H9 (cell line): ENCODE data around the gene ZNF92. TPM values are rescaled to one million over a fixed set of nuclear protein-coding genes. Genes with fewer than 3 reads are reported as not detected.
"Not testable (repeated sequence)": the region's sequence is repeated elsewhere in the genome, so short reads cannot be mapped to it uniquely, and the experiment has no call there.

Experiments used
- DNase-seq: peaks from one replicate; pipeline ENCODE4 v3.0.0-alpha.2; 2017
- H2AFZ ChIP-seq: one replicate; pipeline ENCODE4 v1.6.1; 2013; ENCODE audit warnings: mild to moderate bottlenecking, low read length, control low read depth, moderate library complexity
- H2AK5ac ChIP-seq: 2 replicates; pipeline ENCODE4 v1.6.1; 2013; ENCODE audit warnings: low read length, control low read depth, mixed read lengths; ENCODE audit not compliant: insufficient read length
- H2BK120ac ChIP-seq: one replicate; pipeline ENCODE4 v1.6.1; 2013; ENCODE audit warnings: low read depth, mild to moderate bottlenecking, low read length, control low read depth, inconsistent platforms; ENCODE audit not compliant: poor library complexity, severe bottlenecking
- H2BK12ac ChIP-seq: 2 replicates; pipeline ENCODE4 v1.6.1; 2013; ENCODE audit warnings: low read length, control low read depth, mixed read lengths, low read depth; ENCODE audit not compliant: insufficient read length
- H2BK15ac ChIP-seq: 2 replicates; pipeline ENCODE4 v1.6.1; 2013; ENCODE audit warnings: low read depth, low read length, control low read depth
- H2BK20ac ChIP-seq: one replicate; pipeline ENCODE4 v1.6.1; 2013; ENCODE audit warnings: low read depth, mild to moderate bottlenecking, low read length, control low read depth, inconsistent platforms; ENCODE audit not compliant: poor library complexity, severe bottlenecking
- H2BK5ac ChIP-seq: 2 replicates; pipeline ENCODE4 v1.6.1; 2013; ENCODE audit warnings: low read length, control low read depth, mixed read lengths; ENCODE audit not compliant: insufficient read length
- H3K14ac ChIP-seq: 2 replicates; pipeline ENCODE4 v1.6.1; 2013; ENCODE audit warnings: low read length, control low read depth; ENCODE audit not compliant: insufficient read depth
- H3K18ac ChIP-seq: 2 replicates; pipeline ENCODE4 v1.6.1; 2013; ENCODE audit warnings: low read depth, mild to moderate bottlenecking, mixed read lengths, low read length, control low read depth; ENCODE audit not compliant: insufficient read length
- H3K23ac ChIP-seq: 2 replicates; pipeline ENCODE4 v1.6.1; 2013; ENCODE audit warnings: low read length, control low read depth, mixed read lengths, low read depth; ENCODE audit not compliant: insufficient read length
- H3K23me2 ChIP-seq: 2 replicates; pipeline ENCODE4 v1.6.1; 2013; ENCODE audit warnings: low read depth, mild to moderate bottlenecking, mixed read lengths, low read length, control low read depth; ENCODE audit not compliant: insufficient read length, poor library complexity, severe bottlenecking
- H3K27ac ChIP-seq: 2 replicates; pipeline ENCODE4 v1.5.1; 2013; ENCODE audit warnings: low read length, control low read depth, mixed read lengths, low read depth; ENCODE audit not compliant: insufficient read length
- H3K27me3 ChIP-seq: 2 replicates; pipeline ENCODE4 v1.6.1; 2013; ENCODE audit warnings: low read length, control low read depth, inconsistent platforms; ENCODE audit not compliant: insufficient read depth
- H3K4ac ChIP-seq: 2 replicates; pipeline ENCODE4 v1.6.1; 2013; ENCODE audit warnings: low read depth, mild to moderate bottlenecking, control low read depth, inconsistent platforms, low read length, moderate library complexity
- H3K4me1 ChIP-seq: 2 replicates; pipeline ENCODE4 v1.6.1; 2013; ENCODE audit warnings: low read length, control low read depth, inconsistent platforms; ENCODE audit not compliant: insufficient read depth
- H3K4me2 ChIP-seq: 2 replicates; pipeline ENCODE4 v1.6.1; 2013; ENCODE audit warnings: low read length, control low read depth, mixed read lengths; ENCODE audit not compliant: insufficient read length, insufficient read depth
- H3K56ac ChIP-seq: 2 replicates; pipeline ENCODE4 v1.6.1; 2013; ENCODE audit warnings: low read depth, mild to moderate bottlenecking, mixed read lengths, low read length, control low read depth; ENCODE audit not compliant: insufficient read length
- H3K79me1 ChIP-seq: 2 replicates; pipeline ENCODE4 v1.6.1; 2013; ENCODE audit warnings: low read depth, mild to moderate bottlenecking, moderate library complexity, low read length, control low read depth, inconsistent platforms; ENCODE audit not compliant: insufficient read depth, poor library complexity, severe bottlenecking
- H3K79me2 ChIP-seq: 2 replicates; pipeline ENCODE4 v1.6.1; 2013; ENCODE audit warnings: low read length, control low read depth, inconsistent platforms; ENCODE audit not compliant: insufficient read depth
- H3K9ac ChIP-seq: 2 replicates; pipeline ENCODE4 v1.6.1; 2013; ENCODE audit warnings: low read length, control low read depth, mixed read lengths; ENCODE audit not compliant: insufficient read length; ENCODE audit errors: extremely low read depth
- H3K9me3 ChIP-seq: one replicate; pipeline ENCODE4 v1.6.1; 2013; ENCODE audit warnings: low read depth, low read length, inconsistent platforms; ENCODE audit not compliant: control insufficient read depth
- H3T11ph ChIP-seq: one replicate; pipeline ENCODE4 v1.6.1; 2013; ENCODE audit warnings: mild to moderate bottlenecking, low read length, control low read depth, inconsistent platforms
- H4K20me1 ChIP-seq: one replicate; pipeline ENCODE4 v1.6.1; 2013; ENCODE audit not compliant: control insufficient read depth, insufficient read length, insufficient read depth
- H4K5ac ChIP-seq: 2 replicates; pipeline ENCODE4 v1.6.1; 2013; ENCODE audit warnings: low read depth, mild to moderate bottlenecking, mixed read lengths, low read length, control low read depth; ENCODE audit not compliant: insufficient read length
- H4K8ac ChIP-seq: replicated peaks from 2 replicates; pipeline ENCODE4 v1.6.1; 2013; ENCODE audit warnings: low read length, control low read depth, mixed read lengths, low read depth; ENCODE audit not compliant: insufficient read length
- H4K91ac ChIP-seq: 2 replicates; pipeline ENCODE4 v1.6.1; 2013; ENCODE audit warnings: low read depth, mild to moderate bottlenecking, moderate library complexity, mixed read lengths, low read length, control low read depth; ENCODE audit not compliant: insufficient read length
- H3K27ac Mint-ChIP-seq, 3 experiments: 2 replicates in 2 of 3; 3 replicates in 1 of 3; pipeline ENCODE4 v1.8.0; 2020 to 2021; ENCODE audit warnings: mixed read lengths in 3 of 3, mild to moderate bottlenecking in 1 of 3, moderate library complexity in 1 of 3
- H3K27me3 Mint-ChIP-seq: 2 replicates; pipeline ENCODE4 v1.8.0; 2021; ENCODE audit warnings: low read depth, mild to moderate bottlenecking, moderate library complexity, mixed read lengths
- H3K36me3 Mint-ChIP-seq, 3 experiments: 2 replicates in 2 of 3; 3 replicates in 1 of 3; pipeline ENCODE4 v1.8.0; 2020 to 2021; ENCODE audit warnings: low read depth in 3 of 3, mixed read lengths in 3 of 3; ENCODE audit not compliant: insufficient read depth in 1 of 3
- H3K4me1 Mint-ChIP-seq, 2 experiments: 2 replicates each; pipeline ENCODE4 v1.8.0; 2020; ENCODE audit warnings: mixed read lengths in 2 of 2
- H3K4me3 Mint-ChIP-seq, 2 experiments: 2 replicates in 1 of 2; 3 replicates in 1 of 2; pipeline ENCODE4 v1.8.0; 2020 to 2021; ENCODE audit warnings: mild to moderate bottlenecking in 2 of 2, mixed read lengths in 2 of 2, moderate library complexity in 1 of 2
- H3K9me3 Mint-ChIP-seq, 2 experiments: 2 replicates in 1 of 2; 3 replicates in 1 of 2; pipeline ENCODE4 v1.8.0; 2020; ENCODE audit warnings: mild to moderate bottlenecking in 2 of 2, mixed read lengths in 2 of 2, moderate library complexity in 1 of 2
- WGBS: extraction: QIAGEN DNeasy Blood & Tissue Kit; methylation state at CpG from one replicate; pipeline ENCODE4 v1.1.7; 2013; ENCODE audit warnings: missing lambda C conversion rate, low lambda C conversion rate, mixed read lengths; ENCODE audit not compliant: insufficient read length; ENCODE audit errors: extremely low coverage; 5-methylcytosine and 5-hydroxymethylcytosine counted together
- total RNA-seq: library from RNA; stranded (reverse); gene quantifications from 2 replicates; pipeline ENCODE4 v1.2.1, GENCODE V29; 2021

Gene ZNF92
- total RNA-seq, 1 experiment from 2014 or later = 32.4 TPM

- not testable (repeated sequence) for H4K20me1 ChIP-seq, H2BK120ac ChIP-seq, H3K4me1 ChIP-seq, H3K56ac ChIP-seq, H2AFZ ChIP-seq, H3K79me1 ChIP-seq, H2BK12ac ChIP-seq, H4K5ac ChIP-seq, H3K18ac ChIP-seq, H3K9ac ChIP-seq, H3K9me3 ChIP-seq, H3K14ac ChIP-seq, H2BK20ac ChIP-seq, H3K4me2 ChIP-seq, H3K27ac ChIP-seq, H3K4ac ChIP-seq, H3K79me2 ChIP-seq, H4K91ac ChIP-seq, H2AK5ac ChIP-seq, H3K23me2 ChIP-seq, DNase-seq, H2BK15ac ChIP-seq, H2BK5ac ChIP-seq, H3K4me1 Mint-ChIP-seq, H3K27me3 Mint-ChIP-seq, H3K4me3 Mint-ChIP-seq, H3K27me3 ChIP-seq, H3K23ac ChIP-seq, H3T11ph ChIP-seq, H4K8ac ChIP-seq, H3K27ac Mint-ChIP-seq
- Mint-ChIP-seq H3K9me3 (peaks cover 43 to 65% of the 10 kb centered on the region in 2 experiments), H3K36me3 (peaks cover 55 to 62% (median 58%) of the 10 kb centered on the region in 3 experiments)
- no CpG with 5 or more reads among the region's 1 CpG for WGBS
These were observed 25.4 kb downstream of the ZNF92 start for GRCh38 chr7:65399101-65399500.
